ENCODE measurements around the gene MATCAP1.

The MATCAP1 gene

DNA sequence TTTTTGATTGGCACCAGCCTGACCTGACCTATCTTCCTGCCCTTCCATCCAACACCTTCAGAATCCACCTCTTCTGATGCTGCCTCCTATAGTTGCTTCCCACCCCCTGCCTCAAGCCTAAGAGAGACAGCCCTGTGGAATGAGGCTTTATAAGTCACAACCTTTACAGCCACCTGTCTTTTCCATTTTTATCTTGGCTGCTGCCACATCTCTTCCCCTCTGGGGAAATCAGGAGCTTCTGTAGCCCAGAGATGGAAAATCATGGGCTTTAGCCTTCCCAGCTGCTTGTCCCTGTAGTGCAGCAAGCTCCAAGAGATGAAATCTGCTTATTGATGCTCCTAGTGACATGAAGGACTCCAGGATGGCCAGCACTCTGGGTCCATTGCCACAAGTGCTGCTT lies 55.3 kb downstream of the MATCAP1 start:
- no peaks in the 10 kb centered on the region for H3K9me3 ChIP-seq (ENCODE audit: control insufficient read depth, low read length)
- H3K4me3 ChIP-seq (ENCODE audit: low read length), result no peak overlapping the region
- peaks cover 55% of the 10 kb centered on the region for H3K36me3 ChIP-seq (ENCODE audit: control insufficient read depth, insufficient read depth, low read length, severe bottlenecking)
- peaks cover 7% of the 10 kb centered on the region for H3K4me1 ChIP-seq (ENCODE audit: control insufficient read depth, insufficient read depth, low read length)
- H3K27me3 ChIP-seq (replicated peaks; ENCODE audit: control insufficient read depth, insufficient read depth, low read length), result no peaks in the 10 kb centered on the region
- no peak for DNase-seq (ENCODE audit: low read depth)
- H3K9ac ChIP-seq (ENCODE audit: low read length), result no peak overlapping the region
